ENCODE results near the gene KRT16. TPM values are rescaled to one million over a fixed set of nuclear protein-coding genes. Genes with fewer than 3 reads are reported as not detected.
"Not testable (repeated sequence)": the region's sequence is repeated elsewhere in the genome, so short reads cannot be mapped to it uniquely, and the experiment has no call there.

The KRT16 gene
- polyA plus RNA-seq, 3 donors: not detected

DNA sequence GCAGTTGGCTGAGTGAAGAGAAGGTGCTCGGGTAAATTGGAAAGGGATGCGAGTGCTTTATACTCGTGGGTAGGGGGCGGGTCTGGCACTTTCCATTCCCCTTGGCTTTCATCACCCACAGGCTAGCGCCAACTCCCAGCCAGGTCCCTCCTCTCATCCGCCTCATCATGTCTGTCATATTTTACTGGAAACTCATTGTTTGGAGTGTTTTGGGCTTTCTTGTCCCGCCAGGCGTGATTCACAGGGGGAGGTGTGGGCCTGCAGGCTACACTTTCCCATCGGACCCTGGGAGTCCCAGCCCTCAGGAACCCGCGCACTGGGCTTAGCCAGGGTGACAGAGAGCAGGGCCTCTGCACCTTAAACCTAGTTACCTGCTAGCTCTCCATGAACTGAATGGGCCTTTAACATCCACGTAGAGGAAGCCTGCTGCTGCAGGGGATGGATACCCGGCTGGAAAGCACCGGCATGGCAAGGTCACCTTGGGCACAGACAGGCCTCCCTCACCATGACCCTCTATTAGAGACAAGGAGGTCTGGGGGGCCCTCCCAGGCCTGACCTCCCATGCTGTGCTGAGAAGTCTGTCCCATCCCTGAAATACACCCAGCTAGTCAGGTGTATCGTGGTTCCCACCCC is 25.6 kb downstream of the KRT16 start, which contains the start of gene KRT14:
TSS of gene KRT14 (minus strand) at position 33 of the 633 bp plus-strand sequence. CDS start 61 bp downstream, outside the sequence.
- no peak for DNase-seq (ENCODE audit: low read depth in 3 of 3, low spot score in 2 of 3)

DNA sequence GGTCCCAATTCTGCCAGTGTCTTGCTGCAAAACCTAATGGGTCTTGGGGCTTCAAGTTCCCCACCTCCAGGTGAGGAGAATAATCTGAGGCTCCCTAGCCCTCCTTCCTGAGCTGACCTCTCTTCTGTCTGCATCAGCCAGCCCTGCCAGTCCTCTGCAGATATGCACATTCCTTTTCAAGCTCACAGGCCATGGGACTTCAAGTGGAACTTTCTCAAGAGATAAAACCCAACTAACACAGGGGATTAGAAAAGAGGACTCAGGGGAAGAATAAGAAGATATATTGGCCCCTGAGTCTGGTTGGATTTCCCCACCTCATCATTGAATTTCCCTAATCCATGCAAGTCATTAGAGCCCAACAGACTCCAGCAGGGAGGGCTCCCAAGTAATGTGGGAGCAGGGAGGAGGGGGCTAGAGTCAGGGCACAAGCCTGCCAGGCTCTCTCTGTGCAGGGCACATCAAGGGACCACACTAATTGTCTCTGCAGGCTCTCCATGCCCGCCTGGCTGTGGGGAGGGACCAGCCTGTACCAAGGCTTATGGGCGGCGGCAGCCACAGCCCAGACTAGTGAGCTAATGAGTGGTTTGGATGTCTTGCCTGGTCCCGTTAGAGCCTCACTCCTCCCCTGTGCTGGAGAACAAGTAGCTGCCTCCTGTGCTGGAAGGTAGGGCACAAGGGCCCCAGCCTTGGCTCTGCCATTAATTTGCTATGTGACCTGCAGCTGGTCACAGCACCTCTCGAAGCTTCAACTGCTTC is 27.1 kb downstream of the KRT16 start:
- DNase-seq (ENCODE audit: low read depth in 3 of 3, low spot score in 2 of 3): no peak

DNA sequence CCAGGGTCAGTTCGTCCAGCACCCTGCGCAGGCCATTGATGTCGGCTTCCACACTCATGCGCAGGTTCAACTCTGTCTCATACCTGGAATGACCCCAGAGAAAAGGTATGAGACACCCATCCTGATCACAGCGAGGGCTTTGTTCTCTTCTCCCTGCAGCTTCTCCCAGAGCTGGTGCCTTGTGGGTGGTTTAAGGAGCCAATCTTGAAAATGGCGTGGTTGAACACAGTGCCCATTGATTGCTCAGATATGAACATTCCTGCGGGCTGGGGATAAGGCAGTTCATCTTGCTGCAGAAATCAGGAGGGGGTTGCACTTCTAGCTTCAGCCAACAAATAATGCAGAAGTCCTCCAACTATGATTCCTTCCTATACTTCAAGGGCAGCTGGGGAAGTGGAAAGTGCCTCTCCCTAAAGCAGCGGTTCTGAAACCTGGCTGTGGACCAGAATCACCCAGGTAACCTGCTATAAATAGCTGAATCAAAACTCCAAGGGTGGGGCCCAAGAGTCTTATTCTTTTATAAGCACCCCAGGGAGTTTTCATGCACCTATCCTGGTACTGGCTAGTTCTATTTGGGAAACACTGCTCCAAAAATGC is 28.1 kb downstream of the KRT16 start:
- not testable (repeated sequence) for DNase-seq (ENCODE audit: low read depth in 3 of 3, low spot score in 2 of 3)

DNA sequence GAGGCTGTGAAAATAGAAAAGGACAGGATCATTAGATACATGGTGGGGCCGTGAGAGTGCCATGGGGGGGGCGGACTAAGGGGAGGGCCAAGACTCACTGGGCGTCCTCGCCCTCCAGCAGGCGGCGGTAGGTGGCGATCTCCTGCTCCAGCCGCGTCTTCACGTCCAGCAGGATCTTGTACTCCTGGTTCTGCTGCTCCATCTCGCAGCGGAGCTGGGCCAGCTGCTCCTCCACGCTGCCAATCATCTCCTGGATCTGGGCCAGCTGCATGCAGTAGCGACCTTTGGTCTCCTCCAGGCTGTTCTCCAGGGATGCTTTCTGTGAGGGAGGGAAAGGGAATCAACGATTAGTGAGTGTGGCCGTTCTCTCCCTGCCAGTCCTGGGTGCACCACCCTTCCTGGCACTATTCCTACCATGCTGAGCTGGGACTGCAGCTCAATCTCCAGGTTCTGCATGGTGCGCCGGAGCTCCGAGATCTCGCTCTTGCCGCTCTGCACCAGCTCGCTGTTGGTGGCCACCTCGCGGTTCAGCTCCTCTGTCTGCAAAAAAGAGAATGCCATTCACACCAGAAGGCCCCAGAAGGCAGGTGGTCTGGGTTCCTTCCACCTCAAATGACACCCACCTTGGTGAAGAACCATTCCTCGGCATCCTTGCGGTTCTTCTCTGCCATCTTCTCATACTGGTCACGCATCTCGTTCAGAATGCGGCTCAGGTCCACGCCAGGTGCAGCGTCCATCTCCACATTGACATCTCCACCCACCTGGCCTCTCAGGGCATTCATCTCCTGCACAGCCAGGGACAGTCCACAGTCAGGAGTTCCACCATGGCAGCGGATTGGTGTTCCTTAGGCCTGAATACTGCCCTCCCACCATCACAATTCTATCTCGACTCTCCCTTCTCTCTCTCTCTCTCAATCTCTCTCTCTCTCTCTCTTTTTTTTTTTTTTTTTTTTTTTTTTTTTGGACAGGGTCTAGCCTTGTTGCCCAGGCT is 29.1 kb downstream of the KRT16 start:
- no peak for DNase-seq (ENCODE audit: low read depth in 3 of 3, low spot score in 2 of 3)

DNA sequence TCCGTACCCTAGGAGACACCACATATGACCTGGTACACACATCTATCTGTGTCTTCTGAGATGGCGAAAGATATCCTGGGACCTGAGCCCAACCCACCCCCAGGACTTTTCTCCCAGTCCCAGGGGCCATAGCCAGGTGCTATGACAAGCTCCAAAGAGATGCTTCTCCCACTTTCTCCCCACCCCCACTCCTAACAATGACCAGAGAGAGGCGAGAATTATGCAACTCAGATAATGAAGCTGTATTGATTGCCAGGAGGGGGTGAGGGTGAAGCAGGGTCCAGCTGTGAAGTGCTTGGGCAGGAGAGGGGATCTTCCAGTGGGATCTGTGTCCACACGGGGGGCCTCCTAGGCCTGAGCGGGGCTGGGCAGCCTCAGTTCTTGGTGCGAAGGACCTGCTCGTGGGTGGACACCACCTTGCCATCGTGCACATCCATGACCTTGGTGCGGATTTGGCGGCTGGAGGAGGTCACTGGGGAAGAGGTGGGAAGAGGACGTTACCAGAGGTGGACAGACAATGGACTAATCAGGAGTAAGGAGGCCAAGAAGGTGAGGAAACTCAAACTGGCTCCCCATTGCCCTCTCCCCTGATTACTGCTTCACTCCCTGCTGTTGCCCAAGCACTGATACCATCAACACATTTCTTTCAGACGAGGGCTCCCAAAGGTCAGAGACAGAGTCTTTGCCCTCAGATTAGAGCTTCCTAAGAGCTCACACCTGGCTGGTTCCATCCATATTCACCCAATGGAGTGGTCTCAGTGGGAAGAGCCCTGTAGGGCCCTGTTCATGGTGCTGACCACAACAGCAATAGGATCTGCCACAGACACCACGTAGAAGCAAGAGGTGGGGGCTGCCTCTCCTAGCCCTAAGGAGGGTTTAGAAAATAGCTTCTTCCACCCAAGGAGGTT is 30.3 kb downstream of the KRT16 start:
- not testable (repeated sequence) for DNase-seq (ENCODE audit: low read depth in 3 of 3, low spot score in 2 of 3)

DNA sequence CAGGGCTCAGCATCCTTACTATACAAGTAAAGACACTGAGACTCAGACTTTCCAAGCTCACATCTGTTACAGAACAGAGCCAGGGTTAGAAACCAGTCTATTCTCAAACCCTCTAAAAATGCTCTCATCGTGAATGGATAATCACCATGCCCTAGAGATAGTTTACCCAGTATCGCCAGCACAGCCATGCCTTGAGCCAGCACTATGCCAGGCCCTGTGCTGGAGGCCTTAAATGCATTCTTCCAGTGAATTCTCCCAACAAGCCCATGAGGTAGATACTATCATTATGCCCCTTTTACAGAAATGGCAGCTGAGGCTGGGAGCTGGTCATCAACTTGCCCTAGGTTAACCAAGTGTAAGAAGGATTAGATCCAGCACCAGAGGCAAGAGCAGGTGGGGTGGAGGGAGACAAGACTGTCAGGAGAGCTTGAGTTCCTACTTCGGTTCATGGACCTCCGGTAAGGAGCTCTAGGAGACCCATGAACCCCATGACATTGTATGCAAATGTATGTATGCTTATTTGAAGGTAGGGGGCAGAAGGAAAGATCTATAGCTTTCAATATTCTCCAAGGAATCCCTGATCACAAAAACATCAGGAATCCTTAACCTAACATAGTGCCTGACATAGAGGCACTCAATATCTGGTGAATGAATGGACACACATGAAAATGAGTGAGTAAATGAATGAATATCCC is 31.1 kb downstream of the KRT16 start:
- DNase-seq (ENCODE audit: low read depth in 3 of 3, low spot score in 2 of 3): no peak

DNA sequence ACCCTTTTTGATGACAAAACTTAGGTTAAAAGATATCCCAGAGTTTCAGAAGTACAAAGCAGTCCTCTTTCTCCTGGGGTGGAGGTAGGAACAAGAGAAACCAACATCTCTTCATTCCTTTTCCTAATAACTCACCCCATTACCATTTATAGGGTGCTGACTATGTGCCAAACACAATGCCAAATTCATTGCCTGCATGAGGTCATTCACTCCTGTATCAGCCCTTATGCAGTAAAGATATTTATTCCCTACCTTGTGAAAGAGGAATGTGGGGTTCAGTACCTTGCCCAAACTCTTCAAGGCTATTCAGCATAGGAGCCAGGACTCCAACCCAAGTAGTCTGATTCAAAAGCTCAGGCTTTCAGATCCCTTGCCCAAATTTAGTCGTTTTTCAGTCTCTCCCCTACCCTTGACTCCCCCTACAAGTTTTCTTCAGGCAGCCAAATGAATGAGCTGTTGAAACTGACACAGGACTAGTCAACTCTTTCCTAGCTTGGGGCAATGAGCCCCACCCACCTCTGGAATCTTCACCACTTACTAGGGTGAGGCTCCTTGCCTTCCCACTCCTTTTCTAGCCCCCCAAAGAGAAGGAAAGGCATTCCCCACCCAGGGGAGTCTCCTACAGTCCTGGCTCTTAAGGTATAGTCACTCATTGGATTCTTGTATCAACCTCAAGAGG is 31.7 kb downstream of the KRT16 start:
- DNase-seq (ENCODE audit: low read depth in 3 of 3, low spot score in 2 of 3): no peak

DNA sequence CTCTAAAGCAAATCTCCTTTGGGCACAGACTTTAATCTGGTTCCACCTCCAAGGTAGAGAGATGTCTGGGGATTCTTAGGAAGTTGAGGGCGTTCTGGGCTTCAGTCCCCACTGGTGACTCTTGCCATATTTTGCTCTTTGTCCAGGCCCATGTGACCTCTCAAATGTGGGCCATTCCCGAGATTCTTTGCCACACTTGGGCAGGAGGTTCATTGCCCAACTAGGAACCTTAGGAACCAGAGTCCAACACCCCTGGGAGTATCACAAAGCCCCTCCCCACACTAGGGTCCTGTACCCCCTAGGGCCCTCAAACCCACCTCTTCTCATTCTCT is 32.4 kb downstream of the KRT16 start:
- no peak for DNase-seq (ENCODE audit: low read depth in 3 of 3, low spot score in 2 of 3)

DNA sequence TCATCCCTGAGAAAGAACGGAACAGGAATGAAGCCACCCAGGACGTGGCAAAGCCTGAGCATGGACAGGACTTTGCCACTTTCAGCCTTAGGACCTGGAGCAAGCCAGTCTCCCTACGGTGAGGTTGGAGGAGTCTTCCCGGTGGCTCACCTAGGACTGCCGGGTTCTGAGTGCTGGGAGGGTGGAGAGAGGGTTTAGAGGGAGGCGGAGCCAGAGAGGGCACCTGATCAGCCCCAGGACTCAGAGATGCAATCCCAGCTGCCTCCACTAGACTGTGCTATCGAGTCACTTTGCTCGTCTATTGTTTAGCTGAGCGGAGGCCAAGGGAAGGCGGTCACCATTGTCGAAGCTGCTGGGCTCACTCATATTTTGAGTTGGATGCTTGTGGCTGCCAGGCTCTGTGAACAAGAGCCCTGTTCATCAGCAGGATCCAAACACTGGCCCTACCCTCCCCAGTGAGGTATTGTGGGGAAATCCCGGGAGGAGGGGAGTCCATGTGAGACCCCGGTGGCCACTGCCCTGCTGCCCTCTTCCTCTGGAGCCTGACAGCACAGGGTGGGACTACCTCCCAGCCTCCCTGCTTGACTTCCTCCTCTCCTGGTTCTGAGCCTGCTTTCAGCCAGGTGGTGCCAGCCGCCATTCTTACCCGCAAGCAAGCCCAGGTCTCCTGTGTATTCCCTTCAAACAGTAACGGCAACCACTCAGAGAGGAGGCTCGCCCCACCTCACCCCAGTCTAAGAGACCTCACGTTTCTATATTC is 32.9 kb downstream of the KRT16 start:
- DNase-seq (ENCODE audit: low read depth in 3 of 3, low spot score in 2 of 3): peak; percentile 68 to 86 (median 79)

DNA sequence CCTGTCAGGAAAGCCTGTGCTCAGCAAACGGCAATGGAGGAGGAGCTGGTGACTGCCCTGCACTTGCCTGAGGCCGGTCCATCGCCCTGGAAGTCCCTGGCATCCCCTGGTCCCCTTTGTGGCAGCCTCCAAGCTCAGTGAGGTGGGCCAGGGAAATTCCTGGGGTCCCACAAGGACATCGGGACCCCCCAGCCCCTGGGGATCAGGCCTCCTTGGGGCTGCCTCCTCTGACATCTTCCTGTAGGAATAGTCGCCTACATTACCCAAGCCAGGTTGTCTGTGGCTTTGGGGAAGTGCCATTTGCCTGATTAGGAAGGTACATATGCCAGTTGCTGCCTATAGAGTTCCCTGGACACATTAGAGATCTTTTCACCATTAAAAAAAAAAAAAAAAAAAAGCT is 33.6 kb downstream of the KRT16 start:
- no peak for DNase-seq (ENCODE audit: low read depth in 3 of 3, low spot score in 2 of 3)

DNA sequence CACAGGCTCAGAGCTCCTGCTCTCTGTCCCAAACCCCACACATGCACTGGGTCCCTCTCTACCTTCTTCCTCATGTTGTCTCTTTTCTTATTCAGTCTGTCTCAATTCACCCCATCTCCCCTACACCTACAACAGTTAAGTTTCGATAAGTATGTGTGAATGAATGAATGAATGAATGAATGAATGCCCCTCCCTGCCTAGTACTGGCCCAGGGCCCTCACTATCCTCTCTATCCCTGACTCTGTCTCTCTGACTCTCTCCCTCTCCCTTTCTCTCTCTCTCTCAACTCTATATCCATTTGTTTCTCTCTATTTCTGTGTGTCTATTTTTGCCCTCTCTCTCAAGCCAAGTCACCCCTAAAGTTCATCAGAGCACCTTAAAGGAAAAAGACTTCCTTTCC is 34.0 kb downstream of the KRT16 start:
- no peak for DNase-seq (ENCODE audit: low read depth in 3 of 3, low spot score in 2 of 3)

DNA sequence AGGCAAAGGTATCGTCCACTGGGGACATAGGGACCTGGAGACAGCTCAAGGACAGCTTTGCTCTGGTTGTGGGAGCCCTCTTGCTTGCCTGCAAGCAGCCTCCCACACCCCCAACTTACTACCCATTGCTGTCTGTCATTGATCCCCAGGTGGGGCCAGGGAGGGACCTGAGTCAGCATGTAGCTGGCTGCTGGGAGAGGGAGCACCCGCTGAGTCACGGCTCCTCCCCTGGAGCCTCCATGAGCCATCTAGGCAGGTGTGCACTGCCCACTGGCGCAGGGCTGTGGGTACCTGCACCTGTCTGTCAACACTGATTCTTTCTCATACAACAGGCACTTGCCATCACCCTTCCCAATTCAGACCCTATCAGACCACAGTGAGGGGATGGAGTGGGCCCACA is 35.8 kb downstream of the KRT16 start:
- DNase-seq (ENCODE audit: low read depth in 3 of 3, low spot score in 2 of 3): not testable (repeated sequence)

DNA sequence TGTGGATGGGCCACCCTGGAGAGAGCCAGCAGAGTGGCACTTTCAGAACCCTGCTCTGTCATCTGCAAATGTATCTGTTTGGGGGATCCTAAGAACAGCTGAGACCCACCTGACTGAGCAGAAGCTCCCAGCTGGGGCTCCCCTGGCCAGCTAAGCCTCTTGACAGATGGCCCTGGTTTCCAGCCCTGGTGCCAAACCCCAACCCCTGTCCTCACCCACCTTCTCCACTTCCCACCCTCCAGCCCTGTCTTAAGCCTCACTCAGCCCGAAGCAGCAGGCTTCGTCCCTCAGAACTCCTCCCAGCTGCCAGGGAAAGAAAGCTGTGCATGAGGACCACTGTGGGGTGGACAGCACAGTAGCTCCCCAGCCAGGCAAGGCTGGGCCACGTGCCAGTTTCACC is 37.2 kb downstream of the KRT16 start:
- no peak for DNase-seq (ENCODE audit: low read depth in 3 of 3, low spot score in 2 of 3)

DNA sequence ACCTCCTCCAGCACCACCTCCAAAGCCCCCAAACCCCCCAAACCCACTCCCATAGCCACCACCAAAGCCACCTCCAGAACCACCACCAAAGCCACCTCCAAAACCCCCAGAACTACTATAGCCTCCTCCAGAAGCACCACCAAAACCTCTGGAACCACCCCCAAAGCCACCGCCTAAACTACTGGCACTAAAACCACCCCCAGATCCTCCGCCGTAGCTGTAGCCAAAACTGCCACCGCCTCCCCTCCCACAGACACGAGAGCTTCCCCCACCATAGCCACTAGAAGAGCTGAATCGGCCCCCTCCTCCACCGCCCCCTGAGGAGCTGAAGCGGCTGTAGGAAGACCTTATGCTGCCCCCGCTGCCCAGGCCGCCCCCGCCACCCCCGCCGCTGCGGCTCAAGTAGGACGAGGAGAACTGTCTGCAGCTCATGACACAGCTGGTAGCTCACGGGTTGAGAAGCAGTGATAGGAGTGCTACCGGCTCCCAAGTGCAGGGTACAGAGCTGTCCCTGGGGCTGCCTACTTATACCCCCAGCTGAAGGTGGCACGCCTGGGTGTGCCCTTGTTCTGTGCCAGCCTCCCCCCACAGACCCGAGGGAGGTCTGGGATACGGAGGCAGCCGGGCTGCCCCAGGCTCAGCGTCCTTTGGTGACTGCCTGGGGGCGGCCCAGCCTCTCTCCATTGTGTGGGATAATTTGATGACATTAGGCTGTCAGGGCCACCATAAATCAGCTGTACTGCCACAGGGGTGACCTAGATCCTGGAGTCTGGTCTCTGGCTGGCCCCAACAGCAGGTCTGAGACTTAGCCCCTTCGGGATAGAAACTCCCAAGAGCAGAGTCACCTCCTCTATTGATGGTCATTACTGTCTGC is 40.8 kb downstream of the KRT16 start, which contains the start of gene KRT9:
TSS of gene KRT9 (minus strand) at position 499 of the 874 bp plus-strand sequence. CDS start at position 432, 67 bp downstream.
- DNase-seq (ENCODE audit: low read depth in 3 of 3, low spot score in 2 of 3): no peak

DNA sequence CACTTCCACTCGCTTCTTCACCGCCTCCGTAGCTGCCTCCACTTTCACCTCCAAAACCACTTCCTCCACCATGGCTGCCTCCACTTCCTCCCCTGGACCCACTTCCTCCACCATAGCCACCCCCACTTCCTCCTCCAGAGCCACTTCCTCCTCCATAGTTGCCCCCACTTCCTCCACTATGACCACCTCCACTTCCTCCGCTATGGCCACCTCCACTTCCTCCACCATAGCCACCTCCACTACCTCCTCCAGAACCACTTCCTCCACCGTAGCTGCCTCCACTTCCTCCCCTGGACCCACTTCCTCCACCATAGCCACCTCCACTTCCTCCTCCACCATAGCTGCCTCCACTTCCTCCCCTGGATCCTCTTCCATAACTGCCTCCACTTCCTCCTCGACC is 45.2 kb downstream of the KRT16 start:
- DNase-seq (ENCODE audit: low read depth in 3 of 3, low spot score in 2 of 3): no peak

DNA sequence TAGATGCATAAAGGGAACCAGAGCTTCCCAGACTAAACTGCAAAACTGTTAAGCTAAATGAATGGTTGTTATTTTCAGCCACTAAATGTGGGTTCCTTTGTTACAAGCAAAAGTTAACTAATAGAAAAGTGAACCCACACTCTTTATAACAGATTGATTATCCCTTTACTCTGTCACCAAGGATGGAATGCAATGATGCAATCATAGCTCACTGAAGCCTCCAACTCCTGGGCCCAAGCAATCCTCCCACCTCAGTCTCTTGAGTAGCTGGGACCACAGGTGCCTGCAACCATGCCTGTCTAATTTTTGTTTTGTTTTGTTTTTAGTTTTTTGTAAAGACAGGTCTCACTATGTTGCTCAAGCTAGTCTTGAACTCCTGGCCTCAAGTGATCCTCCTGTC is 47.2 kb downstream of the KRT16 start:
- no peak for DNase-seq (ENCODE audit: low read depth in 3 of 3, low spot score in 2 of 3)
